T-helper 2 cell (primary cell): ENCODE data around the gene MPC1.
"Not testable (repeated sequence)": the region's sequence is repeated elsewhere in the genome, so short reads cannot be mapped to it uniquely, and the experiment has no call there.

Experiments used
- DNase-seq, 5 experiments: peaks; one replicate each; pipeline versions ENCODE4 v3.0.0 to v3.0.0-alpha.2; 2012 to 2022

Gene MPC1

DNA sequence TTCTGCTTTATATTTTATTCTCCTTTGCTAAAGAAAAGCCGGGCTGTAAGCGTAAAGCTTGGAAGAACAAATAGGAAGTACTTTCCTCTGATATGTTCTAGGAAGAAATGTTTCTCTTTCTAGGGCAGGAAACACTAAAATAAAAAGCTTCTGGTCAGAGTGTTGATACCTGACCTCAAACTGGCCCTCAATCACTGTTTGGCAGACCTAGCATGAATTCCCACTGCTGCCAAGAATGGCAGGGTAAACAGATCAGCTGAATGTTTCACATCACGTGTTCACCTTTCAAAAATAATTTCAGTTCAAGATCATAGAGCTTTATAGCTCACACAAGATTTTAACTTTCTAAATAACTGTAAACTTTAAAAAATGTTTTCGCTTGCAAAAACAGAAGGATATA lies 2.9 kb downstream of the MPC1 start:
- no peak for DNase-seq

- DNase-seq: no peak
These were observed 3.6 kb downstream of the MPC1 start for GRCh38 chr6:166379103-166379586.

GRCh38 chr6:166377721-166378120 lies 5.0 kb downstream of the MPC1 start:
- DNase-seq: no peak

DNA sequence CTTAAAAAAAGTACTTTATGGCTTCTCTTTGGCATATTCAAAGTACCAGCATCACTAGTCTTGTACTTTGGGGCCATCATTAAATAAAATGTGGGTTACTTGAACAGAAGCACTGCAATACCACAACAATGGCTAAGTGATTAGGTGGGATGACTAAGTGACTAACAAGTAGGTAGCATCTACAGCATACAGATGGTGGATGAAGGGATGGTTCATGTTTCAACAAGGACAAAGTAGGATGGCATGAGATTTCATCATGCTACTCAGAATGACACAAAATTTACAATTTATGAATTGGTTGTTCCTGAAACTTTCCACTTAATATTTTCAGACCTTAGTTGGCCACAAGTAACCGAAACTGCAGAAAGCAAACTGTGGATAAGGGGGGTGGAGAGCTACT lies 7.7 kb downstream of the MPC1 start:
- DNase-seq: no peak

DNA sequence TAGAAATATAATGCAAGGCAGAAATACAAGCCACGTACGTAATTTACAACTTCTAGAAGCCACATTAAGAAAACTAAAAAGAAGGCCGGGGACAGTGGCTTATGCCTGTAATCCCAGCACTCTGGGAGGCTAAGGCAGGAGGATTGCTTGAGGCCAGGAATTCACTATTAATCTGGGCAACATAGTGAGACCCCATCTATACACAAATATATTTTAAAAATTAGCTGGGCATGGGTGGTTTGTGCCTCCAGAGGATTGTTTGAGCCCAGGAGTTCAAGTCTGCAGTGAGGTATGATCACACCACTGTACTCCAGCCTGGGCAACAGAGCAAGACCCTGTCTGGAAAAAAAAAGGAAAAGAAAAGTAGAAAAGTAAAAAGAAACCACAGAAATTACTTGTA lies 12.3 kb downstream of the MPC1 start:
- no peak for DNase-seq

GRCh38 chr6:166369782-166370181 lies 13.0 kb downstream of the MPC1 start:
- DNase-seq: no peak

DNA sequence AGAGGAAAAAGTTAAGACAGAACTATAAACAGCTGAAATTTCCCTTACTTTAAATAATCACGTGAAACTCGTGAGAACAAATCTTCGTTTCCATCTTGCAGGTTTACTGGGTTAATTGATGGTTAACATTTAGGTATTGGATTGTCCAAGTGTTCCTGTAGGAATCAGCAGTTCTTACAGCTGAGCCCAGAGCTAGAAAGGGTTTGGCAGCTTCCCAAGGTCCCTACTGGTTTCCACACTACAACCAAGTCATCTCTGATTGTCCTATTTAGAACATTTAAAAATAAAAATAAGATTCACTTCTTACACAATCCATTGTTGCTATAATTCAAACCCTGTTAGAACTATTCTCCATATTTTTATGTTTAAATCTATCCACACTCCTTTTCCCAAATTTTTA lies 15.8 kb downstream of the MPC1 start:
- DNase-seq: no peak

- DNase-seq: no peak
These were observed 16.9 kb downstream of the MPC1 start for GRCh38 chr6:166365806-166366205.

GRCh38 chr6:166365221-166365620 lies 17.5 kb downstream of the MPC1 start:
- no peak for DNase-seq

- no peak for DNase-seq
These were observed 18.3 kb downstream of the MPC1 start for GRCh38 chr6:166364456-166364855.

DNA sequence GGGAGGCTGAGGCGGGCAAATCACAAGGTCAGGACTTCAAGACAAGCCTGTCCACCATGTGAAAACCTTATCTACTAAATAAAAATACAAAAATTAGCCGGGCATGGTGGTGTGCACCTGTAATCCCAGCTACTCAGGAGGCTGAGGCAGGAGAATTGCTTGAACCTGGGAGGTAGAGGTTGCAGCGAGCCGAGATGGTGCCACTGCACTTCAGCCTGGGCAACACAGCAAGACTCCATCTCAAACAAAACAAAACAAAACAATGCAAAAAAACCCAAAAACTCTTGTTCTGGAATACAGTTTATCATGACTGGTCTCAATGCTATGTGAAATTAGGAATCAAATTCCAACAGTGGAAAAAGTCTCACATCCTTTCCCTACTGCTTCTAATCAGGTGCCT lies 20.3 kb downstream of the MPC1 start:
- DNase-seq: not testable (repeated sequence)

DNA sequence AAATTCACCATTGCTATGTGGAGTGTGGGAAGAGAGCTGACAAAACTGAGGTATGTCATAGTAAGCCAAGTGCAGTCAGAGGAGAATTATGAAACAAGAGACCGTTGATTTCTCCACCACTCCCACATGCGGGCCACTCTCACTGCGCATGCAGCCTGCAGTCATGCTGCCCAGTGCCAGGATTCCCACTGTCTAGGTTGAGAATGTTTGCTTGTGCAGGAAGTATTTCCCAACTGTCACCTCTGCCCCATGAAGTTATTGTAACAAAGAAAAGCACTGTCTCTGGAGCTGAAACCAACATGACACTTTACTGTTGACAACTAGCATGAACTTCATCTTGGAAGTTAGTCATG lies 21.7 kb downstream of the MPC1 start:
- DNase-seq: no peak

GRCh38 chr6:166360243-166361076 lies 22.3 kb downstream of the MPC1 start:
- DNase-seq: no peak

DNA sequence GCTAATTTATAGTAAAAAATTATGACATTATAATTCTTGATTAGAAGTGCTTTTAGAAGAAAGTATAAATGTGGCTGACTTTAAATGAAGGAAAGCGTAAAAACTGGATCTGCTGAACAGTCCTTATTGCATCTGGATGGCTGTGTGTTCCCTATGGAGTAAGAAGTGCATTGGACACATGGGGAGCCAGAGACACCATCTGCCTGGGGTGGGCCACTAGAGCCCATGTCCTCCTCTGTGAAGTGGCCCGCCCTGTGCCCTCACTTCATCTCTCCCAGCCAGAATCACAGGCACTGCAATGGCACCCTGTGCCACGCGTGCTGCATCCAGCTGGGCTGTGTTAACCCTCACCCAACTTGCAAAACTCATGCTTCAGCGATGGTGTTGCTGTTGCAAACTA lies 27.2 kb downstream of the MPC1 start:
- DNase-seq: no peak

GRCh38 chr6:166354965-166355364 lies 27.8 kb downstream of the MPC1 start:
- DNase-seq: no peak

- no peak for DNase-seq
These were observed 28.6 kb downstream of the MPC1 start for GRCh38 chr6:166354143-166354542.

DNA sequence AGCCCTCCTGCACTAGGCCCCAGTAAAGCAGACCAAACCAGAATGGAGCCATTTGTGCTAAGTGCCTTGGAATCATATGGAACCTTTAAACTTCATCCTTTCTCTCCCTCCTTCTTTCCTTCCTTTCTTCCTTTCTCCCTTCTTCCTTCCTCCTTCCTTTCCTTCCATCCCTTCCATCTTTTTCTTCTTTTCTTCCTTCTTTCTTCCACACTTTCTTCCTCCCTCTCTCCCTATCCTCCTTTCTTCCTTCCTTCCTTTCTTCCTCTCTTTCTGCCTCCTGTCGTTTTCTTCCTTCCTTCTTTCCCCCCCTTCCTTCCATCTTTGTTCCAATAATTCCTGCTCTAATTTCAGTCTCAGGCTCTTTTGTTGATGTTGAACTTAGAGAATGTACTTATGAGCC lies 29.2 kb downstream of the MPC1 start:
- DNase-seq: no peak

DNA sequence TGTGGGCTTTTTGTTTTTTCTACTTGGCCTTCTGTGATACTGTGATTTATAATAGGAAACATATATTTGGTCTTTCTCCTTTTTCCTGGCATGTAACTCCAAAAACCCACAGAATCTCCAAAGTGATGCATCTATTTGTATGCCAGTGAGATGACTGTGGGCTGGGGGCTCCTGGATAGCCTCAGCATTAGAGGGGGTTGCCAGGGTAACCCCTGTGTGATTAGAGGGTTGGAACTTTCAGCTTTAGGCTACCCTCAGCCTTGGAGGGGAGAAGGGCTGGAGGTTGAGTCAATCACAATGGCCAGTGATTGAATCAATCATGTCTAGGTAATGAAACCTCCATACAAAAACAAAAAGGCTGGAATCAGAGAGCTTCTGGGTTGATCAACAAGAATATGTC lies 29.8 kb downstream of the MPC1 start:
- DNase-seq: no peak

DNA sequence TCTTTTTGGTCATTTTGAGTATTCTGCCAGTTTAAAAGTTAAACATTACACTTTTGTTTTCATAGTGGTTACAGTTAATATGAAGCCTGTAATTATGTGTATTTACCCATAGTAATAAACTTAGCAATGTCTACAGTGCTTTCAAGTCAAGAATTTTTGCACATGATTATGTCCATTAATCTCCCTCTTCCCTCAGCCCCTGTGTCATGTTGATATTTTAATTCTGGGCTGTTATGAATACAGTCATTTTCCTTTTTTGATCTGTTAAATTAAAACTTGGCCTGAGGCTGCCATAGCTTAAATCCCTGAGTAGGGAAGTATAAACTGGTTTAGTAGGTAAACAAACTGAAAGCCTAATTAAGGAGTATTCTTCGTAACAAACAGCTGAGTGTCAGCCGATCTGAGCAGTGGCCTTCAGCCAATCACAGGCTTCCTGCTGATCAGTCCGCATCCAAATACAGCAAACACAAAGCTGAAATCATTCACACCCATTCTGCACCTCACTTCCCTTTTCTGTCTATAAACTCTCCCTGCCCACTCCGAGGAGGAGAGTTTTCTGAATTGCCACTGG lies 30.9 kb downstream of the MPC1 start:
- DNase-seq: no peak

DNA sequence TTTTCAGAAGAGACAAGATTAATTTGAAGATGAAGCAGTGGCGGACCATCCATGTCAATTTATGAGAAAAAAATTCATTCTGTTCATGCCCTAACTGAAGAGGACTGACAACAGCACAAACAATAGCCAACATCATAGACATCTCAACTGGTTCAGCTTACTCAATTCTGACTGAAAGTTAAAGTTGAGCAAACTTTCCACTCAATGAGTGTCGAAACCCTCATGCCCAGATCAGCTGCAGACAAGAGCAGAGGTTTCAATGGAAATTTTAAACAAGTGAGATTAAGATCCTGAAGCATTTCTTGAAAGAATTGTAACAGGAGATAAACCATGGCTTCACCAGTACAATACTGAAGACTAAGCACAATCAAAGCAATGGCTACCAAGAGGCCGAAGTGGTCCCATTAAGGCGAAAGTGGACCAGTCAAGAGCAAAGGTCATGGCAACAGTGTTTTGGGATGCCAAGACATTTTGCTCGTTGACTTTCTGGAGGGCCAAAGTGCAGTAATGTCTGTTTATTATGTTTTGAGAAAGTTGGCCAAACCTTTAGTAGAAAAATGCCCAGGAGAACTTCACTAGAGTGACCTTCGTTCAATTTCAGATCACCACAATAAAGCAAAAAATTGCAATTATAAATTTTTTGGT lies 34.3 kb downstream of the MPC1 start:
- DNase-seq: no peak

DNA sequence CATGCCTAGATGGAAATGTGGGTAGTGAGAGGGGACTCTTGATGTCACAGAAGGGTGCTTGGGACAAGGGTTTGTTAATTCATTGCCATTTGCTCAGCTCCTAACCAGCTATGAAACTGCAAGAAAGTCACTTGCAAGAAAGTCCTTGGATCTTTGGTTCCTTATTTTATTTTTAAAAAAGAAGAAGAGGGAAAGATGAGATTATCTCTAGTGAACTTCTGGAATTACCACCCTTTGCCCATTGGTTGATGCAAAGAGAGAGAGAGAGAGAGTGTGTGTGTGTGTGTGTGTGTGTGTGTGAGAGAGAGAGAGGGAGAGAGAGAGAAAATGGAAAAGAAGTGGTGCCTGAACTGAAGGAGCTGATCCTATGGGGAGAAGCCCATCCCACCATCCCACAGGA lies 35.8 kb downstream of the MPC1 start:
- no peak for DNase-seq

DNA sequence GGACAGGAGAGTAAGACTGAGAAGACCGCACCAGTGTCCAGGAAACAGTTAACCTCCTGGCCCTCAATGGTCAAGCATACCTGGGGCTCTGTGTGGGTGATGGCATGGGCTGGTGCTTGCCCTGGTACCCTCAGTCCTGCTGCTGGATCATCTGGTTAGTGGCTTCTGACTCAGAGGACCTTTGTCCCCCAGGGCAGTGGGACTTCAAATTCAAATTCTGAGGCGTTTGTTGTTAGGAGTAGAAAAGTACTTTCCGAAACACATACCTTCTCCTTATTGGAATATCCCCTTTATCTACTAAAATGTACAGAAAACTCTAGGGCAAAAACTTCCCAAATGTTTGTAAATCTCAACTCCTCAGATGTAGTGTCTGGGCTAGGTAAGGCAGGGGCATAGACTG lies 36.3 kb downstream of the MPC1 start:
- DNase-seq: no peak

DNA sequence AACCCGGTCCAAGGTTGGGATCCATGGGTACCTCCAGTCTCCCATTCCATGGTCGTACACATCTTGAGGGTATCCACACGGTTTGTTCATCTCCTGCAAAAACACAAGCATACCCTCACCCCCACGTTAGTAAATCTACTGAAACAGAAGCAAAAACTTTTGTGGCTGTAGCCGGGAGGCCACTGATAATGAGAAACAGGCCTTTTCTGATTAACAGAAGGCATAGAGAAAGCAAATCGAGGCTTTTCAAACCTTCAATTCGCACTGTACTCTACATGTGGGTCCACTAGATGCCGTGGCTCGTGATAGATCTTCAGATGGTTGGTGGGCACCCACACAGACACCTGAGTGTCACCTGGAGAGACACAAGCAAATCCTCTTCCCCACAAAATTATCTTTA lies 37.1 kb downstream of the MPC1 start:
- not testable (repeated sequence) for DNase-seq

- DNase-seq: not testable (repeated sequence)
These were observed 37.8 kb downstream of the MPC1 start for GRCh38 chr6:166344921-166345320.
